Measurements from ENCODE around the gene URAD.

DNA sequence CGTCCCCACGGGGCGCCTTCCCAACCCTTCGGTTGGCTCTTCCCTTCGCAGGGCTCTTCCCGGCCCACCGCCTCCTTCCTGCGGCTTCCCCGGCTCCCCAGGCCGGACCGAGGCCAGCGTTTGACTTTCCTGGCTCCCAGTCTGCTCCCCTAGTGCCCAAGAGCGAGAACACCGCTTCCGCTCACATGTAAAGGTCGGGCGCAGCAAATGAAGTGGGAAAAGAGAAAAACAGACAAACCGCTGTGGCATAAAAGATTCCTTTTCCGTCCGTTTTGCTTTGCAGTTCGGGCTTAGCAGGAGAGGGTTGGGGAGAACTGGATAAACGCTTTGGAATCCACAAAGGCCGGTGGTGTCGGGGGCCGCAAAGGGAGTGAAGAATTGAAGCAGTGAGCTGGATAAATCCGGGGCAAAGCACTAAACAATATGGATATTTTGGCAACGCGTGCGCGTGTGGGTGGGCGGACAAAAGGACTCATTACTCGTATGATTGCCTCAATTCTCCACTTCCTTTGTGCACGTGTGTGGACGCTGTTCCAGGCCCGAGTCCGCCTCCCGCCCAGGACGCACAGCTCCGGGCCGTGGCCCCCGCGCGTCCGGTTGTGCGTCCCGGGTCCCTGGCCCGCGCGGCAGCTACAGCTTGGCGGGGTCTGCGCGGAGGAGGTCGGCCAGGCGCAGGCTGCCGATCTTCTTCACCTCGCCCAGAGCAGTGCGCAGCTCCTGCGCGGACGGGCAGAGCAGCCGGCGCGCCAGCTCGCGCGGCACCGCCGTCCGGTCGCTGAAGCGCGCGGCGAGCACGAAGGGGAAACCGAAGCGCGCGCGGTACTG, 10.8 kb downstream of the URAD start:
- TF ChIP-seq CTCF (IDR thresholded peaks at IDR 0.05; ENCODE audit: insufficient read depth, low read depth, low read length) = no peak
- peak; percentile 53 for TF ChIP-seq EZH2 (IDR thresholded peaks at IDR 0.05; ENCODE audit: insufficient read depth, low read length)
